Suppressor macrophage (primary cell): ENCODE results near the gene EMC10.
"Not testable (repeated sequence)": the region's sequence is repeated elsewhere in the genome, so short reads cannot be mapped to it uniquely, and the experiment has no call there.

Experiments
- DNase-seq, 4 experiments: peaks; one replicate each; pipeline ENCODE4 v3.0.0-alpha.2; 2020 to 2022

EMC10 gene

DNA sequence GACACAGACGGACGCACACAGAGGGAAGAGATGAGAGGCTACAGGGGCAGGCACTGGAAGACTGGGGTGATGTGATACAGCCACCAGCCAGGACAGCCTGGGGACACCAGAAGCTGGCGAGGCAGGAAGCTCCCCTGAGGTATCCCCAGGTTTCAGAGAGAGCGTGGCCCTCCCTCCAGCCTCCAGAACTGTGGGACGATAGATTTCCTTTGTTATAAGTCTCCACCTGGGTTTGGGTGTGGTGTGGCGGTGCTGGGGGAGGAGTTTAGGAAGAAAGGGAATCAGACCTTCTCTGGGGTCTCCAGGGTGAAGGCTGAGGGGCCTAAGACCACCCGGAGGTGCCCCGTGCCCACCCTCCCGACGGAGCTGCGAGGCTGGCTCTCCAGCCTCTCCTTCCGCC, 40.1 kb downstream of the EMC10 start:
- no peak for DNase-seq

DNA sequence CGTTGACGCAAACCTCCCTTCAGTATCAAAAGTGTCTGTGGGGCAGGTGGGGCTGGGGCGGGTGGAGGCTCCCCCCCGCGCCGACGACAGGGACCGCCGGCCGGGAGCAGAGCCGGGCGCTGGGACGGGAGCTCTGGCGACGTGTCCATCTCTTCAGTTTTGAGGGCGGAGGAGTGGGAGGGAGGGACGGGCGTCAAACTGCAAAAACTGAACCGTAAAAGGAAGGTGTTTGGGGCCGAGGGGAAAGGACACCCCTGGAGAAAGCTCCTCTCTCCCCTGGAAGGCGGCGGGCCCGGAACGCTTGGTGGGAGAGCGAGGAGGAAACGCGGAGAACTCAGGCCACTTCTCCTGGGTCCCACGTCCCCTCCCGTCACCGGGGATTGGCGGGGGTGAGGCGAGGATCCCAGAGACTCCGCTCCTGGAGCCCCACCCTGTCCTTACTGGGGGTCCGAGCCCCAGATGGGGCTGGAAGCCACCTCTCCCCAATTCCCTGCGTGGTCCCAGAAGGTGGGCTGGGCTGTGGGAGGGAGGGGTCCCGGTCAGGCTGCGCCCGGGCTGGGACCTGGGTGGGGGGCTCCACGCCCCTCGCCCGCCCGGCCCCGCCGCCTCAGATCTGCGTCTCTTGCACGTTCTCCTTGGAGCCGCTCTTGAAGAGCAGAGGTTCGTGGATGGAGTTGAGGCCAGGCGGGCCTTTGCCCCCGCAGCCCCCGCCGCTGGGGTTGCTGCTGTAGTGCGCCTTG, 40.8 kb downstream of the EMC10 start:
- DNase-seq: no peak

DNA sequence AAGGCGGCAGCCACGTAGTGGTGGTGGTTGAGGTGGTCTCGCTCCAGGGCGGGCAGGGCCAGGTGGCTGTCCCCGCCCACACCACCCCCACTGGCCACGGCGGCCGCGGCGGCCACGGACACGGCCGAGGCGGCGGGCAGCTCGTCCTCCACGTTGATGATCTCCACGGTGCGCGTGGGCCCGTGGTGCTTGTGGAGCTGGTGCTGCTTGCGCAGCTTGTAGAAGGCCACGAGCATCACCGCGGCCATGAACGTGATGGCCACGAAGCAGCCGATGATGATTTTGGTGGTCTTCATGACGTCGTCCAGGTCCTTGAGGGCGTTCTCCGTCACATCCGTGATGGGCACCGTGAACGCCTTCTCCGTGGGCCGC, 41.4 kb downstream of the EMC10 start:
- DNase-seq: no peak

DNA sequence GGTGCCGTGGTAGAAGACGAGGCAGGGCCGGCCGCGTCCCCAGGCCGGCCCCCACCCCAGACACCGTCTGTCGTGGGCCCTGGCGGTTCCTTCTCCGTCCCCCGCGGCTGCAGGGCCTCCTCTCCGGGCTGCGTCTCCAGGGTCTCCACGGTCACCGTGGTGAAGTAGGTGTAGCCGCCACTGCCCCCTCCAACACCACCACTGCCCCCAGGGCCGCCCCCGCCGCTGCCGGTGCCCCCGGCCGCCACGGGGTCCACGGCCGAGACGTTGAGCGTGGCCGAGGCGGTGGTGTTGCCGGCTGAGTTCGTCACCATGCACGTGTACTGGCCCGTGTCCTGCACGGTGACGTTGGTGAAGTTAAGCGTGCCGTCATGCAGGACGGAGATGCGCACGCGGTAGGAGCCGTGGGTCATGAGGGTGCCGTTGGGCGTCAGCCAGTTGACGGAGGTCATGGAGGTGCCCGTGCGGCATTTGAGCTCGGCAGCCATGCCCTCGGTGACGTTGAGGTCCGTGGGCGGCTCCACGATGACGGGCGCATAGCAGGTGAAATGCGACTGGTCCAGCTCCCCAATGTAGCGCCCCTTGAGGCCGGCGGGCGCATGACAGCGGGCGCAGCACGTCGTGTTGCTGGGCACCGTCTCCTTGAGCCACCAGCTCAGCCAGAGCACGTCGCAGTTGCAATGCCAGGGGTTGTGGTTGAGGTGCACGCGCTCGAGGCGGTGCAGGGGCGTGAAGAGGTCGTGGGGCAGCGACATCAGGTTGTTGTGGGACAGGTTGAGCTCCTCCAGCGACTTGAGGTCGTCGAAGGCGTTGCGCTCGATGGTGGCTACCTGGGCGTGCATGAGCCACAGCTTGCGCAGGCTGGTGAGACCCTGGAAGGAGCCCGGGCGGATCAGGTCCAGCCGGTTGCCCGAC, 42.0 kb downstream of the EMC10 start:
- no peak for DNase-seq

DNA sequence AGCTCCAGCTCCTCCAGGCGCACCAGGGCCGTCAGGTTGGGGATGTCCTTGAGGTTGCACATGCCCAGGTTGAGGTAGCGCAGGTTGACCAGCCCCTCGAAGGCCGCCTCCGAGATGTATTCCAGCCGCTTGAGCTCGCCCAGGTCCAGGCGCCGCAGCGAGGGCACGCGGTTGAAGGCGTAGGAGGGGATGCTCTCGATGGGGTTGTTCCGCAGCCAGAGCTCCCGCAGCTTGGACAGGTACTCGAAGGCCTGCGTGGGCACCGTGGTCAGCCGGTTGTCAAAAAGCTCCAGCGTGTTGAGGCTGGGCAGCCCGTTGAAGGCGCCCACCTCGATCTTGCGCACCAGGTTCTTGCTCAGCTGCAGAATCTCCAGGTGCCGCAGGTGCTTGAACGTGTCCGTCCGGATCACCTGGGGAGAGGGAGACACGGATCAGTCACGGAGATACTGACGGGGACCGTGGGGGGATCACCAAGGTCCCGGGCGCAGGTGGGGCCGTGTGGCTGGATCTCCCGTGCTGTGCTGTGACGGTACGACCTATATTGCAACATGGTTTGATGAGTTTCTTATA, 42.8 kb downstream of the EMC10 start:
- DNase-seq: no peak

DNA sequence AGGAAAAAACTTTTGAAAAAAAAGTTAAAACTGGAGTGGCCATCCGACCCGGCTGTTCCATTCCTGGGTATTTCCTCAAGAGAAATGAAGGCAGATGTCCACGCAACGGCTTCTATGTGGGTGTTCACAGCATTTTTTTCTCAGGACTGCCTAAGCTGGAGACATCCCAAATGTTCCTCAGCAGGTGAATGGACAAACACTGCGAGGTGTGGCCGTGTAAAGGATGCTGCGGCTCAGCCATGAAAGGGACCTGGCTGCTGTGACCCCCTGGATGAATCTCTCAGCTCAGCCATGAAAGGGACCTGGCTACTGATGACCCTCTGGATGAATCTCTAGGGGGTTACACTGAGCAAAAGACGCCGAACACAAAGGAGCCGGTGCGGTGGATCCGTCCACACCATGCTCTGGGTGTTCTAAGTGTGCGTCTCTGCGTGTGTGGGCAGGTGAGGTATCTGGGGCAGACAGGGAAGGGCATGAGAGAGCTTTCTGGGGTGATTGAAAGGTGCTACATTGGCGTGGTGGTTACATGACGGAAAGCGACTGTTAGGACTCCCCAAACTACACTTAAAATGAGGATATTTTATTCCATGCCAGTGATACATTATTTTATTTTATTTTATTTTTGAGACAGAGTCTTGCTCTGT, 44.6 kb downstream of the EMC10 start:
- DNase-seq: no peak

DNA sequence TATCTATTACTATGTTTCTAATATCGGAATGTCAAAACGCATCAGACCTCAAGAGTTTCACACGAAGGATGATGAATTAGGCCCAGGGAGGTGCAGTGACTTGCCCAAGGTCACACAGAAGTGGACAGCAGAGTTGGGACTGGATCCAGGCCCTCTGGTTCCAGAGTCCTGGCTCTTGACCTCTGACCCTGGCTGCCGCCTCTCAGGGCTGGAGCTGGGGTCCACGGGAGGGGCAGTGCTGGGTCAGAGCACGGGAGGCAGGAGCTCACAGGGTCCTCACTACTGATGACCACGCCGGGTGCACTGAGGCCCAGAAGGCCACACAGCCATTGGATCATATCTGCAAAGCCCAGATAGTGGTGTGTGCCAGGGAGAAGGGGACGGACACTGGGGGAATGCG, 46.6 kb downstream of the EMC10 start:
- no peak for DNase-seq

DNA sequence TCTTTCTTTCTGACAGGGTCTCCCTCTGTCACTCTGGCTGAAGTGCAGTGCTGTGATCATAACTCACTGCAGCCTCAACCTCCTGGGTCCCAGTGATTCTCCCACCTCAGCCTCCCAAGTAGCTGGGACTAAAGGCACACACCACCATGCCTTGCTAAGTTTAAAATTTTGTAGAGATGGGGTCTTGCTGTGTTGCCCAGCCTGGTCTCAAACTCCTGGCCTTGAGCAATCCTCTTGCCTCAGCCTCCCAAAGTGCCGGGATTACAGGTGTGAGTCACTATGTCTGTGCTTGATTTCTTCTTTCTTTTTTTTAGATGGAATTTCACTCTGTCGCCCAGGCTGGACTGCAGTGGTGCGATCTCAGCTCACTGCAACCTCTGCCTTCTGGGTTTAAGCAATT, 51.7 kb downstream of the EMC10 start:
- not testable (repeated sequence) for DNase-seq

DNA sequence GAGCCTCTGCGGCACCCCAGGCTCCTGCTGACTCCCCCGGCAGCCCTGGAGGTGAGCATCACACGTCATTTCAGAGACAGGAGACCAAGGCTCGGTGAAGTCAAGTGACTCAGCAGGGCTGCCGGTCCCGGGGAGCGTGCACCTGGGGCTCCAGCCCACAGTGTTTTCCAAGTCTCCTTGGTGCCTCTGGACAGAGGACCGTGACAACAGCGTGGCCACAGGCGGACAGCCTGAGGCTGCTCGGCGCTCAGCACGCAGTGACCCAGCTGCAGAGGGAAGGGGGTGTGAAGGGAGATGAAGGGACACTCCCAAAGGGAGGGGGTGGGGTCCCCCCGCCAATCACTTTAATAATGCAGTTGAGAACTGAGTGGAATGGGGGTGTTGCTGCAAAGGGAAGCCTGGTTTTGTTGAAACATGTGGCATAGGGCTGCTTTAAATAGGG, 54.9 kb downstream of the EMC10 start:
- no peak for DNase-seq

DNA sequence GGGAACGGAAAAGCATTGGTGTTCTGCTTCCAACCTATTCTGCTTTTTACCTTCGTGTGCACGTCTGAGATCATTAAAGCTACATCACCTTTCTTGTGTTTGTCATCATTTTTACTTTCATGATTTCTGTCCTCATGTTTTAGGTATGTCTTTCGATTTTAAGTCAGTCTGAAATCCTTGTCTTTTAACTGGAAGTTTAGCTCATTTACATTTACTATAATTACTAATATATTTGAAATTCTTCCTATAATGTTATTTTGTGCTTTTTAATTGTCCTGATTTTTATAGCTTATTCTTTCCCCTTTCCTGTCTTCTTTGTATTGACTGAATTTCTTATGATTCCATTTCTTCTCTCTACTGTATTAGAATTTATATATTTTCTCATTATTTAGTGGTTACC, 56.6 kb downstream of the EMC10 start:
- no peak for DNase-seq

DNA sequence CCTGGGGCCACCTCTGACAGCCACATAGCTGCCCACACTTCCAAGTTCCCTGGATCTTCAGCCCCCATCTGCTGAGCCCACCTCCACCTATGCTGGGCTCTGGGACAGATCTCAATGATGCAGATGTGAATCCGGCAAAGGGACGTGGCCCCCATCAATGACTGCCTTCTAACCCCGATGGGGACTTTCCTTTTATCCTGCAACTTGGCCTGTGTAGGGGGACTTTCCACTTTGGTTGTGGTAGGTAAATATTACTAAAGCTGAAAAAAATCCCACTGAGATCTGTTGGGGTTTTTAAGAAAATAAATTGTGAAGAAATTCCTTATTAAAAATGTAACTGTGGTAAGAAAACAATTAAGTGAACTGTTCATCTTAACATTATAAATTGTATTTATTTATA, 58.2 kb downstream of the EMC10 start:
- DNase-seq: no peak

DNA sequence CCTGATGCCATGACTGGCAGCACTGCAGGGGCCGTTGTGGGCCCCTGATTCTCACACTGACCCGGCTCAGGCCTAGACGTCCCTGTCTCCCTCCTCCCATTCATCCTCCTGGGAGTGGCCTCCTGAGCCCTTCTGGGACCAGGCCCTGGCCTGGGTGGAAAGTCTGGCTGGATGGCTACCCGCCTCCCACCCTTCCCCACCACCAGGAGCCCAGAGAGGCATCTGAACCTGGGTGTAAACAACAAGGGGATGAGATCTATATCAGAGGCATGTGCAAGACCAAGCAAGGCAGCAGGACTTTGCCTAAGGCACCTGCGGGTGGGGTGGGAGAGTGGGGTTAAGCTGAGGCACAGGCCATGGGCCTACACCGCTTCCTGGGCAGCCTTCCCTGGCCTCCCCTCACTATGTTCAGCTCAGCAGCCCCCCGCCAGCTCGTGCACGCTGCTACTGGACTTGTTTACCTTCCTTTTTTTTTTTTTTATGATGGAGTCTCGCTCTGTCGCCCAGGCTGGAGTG, 59.4 kb downstream of the EMC10 start:
- no peak for DNase-seq

DNA sequence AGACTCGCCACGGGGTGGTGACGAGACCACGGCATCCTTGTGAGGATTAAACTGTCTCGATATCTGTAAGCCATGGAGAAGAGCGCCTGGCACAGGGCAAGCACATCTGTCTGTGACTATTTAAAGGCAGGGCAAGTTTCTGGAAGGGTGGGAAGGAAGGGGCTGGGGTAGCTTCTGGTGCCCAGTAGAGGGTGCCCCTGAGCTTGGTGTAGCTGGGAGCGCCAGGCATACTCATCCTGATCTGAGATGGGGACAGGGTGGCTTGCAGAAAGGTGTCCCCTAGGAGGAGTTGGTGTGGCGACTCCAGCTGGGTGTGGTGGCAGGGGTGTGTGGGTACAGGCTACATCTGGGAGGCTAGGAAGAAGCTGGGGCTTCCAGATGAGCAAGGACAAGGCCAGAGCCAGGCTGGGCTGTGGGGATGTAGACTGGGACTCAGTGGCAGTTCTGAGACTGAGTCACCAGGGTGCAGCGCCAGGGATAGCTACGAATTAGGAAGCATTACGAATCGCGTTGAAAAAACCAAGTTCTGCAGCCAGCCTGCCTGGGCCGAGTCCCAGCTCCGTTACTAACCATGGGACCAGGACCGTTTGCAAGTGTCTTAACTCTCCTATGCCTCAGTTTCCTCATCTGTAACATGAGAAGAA, 60.5 kb downstream of the EMC10 start:
- no peak for DNase-seq

DNA sequence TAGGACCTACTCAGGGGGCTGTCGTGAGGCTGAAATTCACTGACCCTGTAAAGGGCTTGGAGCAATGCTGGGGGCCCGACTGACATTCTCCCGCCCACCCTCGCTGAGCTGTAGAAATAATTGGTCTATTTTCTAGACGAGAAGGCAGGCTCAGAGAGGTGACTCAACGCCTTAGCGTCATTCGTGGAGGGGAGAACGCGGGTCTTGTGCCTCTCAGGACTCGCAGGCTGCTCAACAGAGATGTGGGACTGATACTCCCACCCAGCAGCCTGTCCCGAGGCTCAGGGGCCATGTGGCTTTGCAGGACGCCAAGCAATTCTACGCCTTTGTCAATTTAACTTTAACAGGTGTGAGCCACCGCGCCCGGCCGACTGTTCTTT, 61.0 kb downstream of the EMC10 start:
- no peak for DNase-seq

DNA sequence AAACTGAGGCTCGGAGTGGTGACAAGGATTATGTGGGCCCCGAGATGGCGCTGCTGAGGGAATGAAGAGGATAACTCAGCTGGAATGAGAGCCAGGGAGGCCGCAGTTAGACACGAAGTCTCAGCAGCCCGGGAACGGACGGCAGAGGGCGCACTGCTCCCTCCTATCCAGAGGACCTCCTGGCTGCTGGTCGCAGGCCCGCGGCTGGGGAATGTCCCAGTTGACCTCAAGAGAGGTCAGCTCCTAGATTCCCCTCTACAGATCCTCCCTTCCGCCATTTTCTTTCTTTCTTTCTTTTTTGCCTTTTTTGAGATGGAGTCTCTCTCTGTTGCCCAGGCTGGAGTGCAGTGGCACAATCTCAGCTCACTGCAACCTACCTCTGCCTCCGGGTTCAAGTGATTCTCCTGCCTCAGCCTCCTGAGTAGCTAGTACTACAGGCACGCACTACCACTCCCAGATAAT, 61.5 kb downstream of the EMC10 start:
- peak; percentile 79 to 94 (median 86) for DNase-seq
